ENCODE results near the gene RMND5B.
"Not testable (repeated sequence)": the region's sequence is repeated elsewhere in the genome, so short reads cannot be mapped to it uniquely, and the experiment has no call there.

The RMND5B gene, protein sequence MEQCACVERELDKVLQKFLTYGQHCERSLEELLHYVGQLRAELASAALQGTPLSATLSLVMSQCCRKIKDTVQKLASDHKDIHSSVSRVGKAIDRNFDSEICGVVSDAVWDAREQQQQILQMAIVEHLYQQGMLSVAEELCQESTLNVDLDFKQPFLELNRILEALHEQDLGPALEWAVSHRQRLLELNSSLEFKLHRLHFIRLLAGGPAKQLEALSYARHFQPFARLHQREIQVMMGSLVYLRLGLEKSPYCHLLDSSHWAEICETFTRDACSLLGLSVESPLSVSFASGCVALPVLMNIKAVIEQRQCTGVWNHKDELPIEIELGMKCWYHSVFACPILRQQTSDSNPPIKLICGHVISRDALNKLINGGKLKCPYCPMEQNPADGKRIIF

GRCh38 chr5:178130576-178131445 lies at the start of gene RMND5B:
Gene RMND5B (plus strand): TSS chr5:178131014. CDS start chr5:178138120, 7,106 bp downstream.
- DNase-seq, result peak; percentile 60

DNA sequence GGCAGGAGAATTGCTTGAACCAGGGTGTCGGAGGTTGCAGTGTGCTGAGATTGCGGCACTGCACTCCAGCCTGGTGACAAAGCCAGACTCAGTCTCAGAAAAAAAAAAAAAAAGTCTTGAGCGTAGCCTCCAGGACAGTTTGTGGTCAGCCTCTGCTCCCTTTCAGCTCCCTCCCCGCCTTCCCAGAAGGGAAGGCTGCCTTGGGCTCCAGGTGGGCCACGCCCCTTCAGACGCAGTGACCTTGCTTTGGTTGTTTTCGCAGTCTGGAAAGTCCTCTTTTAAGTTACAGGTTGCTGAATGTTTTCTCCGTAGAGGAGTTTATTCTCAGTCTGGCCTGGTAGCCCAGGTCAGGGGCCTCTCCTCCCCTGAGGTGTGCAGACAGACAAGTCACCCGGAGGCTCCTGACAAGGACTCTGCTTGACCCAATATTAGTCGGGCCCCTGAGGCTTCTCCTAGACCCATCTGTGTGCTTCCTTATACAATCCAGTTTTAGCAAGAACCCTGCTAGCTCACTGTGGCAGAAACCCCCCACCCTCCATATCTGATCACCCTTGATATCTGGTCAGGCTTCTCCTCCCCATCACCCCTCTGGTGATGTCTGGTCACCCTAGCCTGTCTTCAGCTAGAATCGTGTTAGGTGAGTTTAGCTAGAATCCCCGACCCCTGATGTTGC lies 49.1 kb upstream of the RMND5B start:
- no peak for DNase-seq

DNA sequence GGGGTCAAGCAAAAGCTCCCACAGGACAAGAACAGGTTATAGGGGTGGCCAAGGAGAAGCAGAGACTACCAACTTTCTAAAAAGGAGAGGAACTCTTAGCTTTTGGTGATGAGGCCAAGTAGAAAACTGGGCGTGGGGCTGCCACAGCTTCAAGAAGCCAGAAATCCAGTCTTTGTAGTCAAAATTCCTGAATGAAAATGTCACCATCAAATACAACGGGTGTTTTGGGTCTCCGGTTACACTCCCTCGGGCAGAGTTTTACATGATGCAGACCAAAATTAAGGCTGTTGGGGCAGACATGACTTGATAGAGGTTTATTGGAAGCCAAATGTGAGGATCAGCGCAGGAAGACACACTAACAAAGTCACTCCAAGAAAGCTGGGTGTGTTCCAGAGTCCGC lies 46.9 kb upstream of the RMND5B start:
- no peak for DNase-seq

GRCh38 chr5:178085316-178085715 lies 45.5 kb upstream of the RMND5B start:
- DNase-seq, result no peak

- no peak for DNase-seq
These were observed 44.5 kb upstream of the RMND5B start for GRCh38 chr5:178086266-178086665.

DNA sequence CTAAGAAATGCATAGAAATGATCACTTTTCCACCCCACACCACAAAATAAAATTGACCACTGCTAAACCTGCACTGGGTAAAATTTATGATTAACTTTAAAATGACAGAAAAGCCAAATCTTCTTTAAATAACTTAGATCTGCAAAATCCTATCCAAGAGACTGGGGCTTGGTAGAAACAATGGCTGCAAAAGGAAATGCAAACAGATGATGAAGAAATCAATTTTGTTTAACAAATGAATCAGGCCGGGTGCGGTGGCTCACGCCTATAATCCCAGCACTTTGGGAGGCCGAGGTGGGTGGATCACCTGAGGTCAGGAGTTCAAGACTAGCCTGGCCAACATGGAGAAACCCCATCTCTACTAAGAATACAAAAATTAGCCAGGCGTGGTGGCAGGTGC lies 43.6 kb upstream of the RMND5B start:
- DNase-seq, result not testable (repeated sequence)

GRCh38 chr5:178090856-178091255 lies 40.0 kb upstream of the RMND5B start:
- DNase-seq, result no peak

GRCh38 chr5:178093134-178093533 lies 37.7 kb upstream of the RMND5B start:
- DNase-seq, result no peak

GRCh38 chr5:178094345-178094744 lies 36.5 kb upstream of the RMND5B start:
- no peak for DNase-seq

DNA sequence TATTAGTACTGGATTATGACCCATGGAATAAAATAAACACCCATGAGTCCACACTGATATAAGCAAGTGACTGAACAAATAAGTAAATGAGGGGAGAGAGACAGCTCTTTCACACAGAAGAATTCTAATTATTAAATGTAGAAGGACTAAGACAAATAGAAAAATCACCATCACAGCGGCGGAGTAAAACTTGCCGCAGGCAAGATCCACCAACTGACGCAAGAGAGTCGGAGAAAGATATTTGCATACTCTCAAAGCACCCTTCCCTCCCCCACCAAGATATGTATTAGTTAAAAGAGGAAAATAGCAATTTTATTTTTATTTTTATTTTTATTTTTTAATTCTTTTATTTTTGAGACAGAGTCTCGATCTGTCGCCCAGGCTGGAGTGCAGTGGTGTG lies 32.1 kb upstream of the RMND5B start:
- DNase-seq, result no peak

GRCh38 chr5:178103612-178104011 lies 27.2 kb upstream of the RMND5B start:
- DNase-seq, result no peak

DNA sequence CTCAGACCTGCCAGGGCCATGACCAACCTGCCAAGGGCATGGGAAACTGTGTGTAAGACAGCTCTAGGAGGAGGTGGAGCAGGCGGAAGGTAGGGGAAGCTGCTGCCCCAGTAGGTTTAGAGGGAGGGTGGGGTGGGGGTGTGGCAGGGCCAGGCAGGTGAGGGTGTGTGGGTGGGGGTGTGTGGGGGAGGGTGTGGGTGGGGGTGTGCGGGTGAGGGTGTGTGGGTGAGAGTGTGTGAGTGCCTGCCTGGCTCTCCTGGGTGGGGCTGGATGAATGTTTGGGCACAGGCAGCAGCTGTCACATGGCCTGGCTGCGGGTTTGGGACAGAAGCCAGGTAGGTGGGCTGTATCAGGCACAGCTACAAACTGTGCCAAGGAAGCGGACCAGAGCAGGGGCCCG lies 26.3 kb upstream of the RMND5B start:
- DNase-seq, result no peak

DNA sequence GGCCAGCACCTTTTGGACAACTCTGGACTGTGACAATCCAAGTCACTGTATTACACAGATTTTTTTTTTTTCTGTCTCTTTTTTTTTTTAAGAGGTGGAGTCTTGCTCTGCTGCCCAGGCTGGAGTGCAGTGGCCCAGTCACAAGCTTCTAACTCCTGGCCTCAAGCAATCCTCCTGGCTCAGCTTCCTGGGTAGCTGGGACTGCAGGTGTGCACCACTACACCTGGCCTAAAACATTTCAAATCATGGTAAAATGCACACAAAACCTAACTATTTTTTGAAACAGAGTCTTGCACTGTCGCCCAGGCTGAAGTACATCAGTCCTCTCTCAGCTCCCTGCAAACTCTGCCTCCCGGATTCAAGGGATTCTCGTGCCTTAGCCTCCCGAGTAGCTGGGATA lies 24.7 kb upstream of the RMND5B start:
- no peak for DNase-seq

DNA sequence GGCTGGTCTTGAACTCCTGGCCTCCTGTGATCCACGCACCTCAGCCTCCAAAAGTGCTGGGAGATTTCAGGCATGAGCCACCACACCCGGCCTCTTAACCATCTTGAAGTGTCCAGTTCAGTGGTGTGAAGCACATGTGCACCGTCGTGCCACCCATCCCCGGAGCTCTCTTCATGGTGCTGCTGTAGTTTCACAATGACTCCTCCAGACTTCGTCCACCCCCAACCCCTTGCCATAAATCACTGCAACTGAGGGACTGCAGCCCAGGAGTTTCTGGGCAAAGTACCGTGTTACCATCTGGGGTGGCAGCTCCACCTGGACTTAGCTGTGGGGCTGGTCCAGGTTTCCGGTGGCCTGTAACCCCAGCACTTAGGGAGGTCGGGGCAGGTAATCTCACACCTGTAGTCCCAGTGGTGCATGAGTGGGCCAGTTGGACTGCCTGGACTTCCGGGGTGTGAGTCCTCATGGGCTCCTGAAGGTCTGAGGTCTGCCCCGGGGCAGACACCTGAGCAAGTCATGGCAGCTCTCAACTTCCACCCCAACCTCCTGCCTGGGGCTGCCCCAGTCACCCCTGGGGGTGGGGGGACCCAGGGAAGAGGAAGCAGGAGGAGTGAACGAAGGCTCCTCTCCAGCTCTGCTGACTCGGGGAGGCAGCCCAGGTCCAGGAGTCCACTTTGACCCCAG lies 24.1 kb upstream of the RMND5B start:
- no peak for DNase-seq

GRCh38 chr5:178107756-178108310 lies 23.0 kb upstream of the RMND5B start:
- DNase-seq, result no peak

DNA sequence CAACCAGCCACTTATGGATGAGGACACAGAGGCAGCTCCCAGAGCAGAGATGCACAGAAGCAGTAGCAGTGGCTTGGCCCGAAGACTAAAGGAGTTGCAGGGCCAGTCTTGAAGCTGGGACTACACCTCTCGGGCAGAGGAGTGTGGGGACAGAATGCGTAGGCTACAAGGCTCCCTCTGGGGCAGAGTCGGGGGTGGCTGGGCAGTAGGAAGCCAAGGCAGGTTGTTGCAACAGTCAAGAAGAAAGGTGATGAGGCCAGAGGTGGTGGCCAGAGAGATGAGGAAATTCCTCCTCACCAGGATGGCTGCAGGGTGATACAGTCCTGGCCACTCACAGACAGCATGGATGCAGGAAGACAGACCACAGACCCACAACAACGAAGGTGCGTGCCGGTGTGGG lies 22.4 kb upstream of the RMND5B start:
- no peak for DNase-seq

GRCh38 chr5:178108966-178109365 lies 21.8 kb upstream of the RMND5B start:
- DNase-seq, result no peak

- DNase-seq, result no peak
These were observed 20.3 kb upstream of the RMND5B start for GRCh38 chr5:178110511-178110910.

GRCh38 chr5:178111925-178112324 lies 18.9 kb upstream of the RMND5B start:
- DNase-seq, result no peak

DNA sequence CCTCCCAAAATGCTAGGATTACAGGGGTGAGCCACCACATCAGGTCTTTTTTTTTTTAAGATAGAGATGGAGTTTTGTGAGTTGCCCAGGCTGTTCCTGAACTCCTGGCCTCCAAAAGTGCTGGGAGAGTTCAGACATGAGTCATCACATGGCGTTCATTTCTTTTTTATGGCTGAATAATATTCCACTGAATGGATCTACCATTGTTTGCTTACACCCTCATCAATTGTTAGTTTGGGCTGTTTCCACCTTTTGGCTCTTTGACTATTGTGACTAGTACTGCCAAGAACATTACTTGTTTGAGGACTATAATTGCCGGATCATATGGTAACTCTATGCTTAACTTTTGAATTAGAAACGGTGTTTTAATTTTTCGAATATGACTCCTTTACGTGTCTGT lies 18.3 kb upstream of the RMND5B start:
- DNase-seq, result no peak

DNA sequence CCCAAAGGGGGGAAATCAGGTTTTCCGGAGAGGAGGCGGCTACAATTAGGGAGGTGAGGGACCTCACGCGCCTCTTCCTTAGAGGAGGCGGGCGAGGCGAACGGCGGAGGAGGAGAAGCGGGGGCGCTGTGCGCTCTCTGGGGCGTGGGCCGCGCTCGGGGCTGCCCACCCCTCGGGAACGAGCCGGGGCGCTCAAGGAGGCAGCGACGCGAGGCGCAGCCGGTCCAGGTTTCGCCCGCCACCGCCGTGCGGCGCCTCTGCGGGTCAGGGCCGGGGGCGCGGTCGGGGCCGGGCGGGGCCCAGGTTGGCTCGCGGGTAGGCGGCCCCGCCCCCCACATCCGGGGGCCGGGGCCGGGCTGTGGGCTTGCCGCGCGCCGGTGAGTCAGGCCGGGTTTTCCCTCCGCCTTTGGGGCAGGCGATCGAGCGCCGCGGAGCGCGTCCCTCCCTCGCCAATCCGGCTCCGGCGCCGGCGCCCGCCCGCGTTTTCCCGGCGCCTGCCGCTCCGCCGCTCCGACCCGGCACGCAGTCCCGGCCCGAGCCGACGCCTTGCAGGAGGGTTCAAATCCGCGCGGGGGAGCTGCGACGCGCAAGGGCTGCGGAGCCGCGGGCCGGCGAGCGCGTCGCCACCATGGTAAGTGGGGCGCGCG lies 17.6 kb upstream of the RMND5B start, which contains the start of gene N4BP3:
N4BP3 (plus strand) TSS at position 392 of the 647 bp plus-strand sequence. CDS start 6,052 bp downstream, outside the sequence.
- DNase-seq, result peak; percentile 33

DNA sequence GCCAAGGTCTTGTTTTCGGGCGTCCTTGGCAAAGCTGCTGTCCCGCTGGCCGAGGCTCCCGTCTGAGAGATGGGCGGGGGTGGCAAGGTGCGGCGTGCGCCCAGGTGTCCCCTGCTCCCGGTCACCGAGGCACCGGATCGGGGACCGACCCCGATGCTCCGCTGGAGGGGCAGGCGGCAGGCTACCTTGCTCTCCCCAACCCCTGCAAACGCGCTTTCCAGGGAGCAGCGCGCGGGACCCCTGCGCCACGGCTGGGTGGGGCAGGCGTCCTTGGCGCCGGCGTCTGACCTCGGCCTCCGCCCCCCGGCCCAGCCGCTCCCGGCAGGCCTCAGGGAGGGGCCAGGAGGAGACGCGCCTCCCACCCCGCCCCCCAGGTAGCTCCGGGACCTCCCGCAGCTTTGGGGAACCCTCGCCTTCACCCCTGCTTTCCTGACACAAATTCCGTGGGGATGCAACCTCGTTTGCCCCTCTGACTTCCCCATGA lies 16.9 kb upstream of the RMND5B start:
- DNase-seq, result no peak

All from NCI-H1436 (cell line).